HG02759 (cell line): ENCODE data around the gene MAG.

ENCODE experiments used
- ATAC-seq: cut with Tn5 transposase; IDR thresholded peaks from one replicate; pipeline ENCODE4 v1.9.1; 2021; ENCODE audit warnings: mild to moderate bottlenecking, moderate library complexity; ENCODE audit not compliant: unreplicated experiment

The MAG gene

GRCh38 chr19:35296644-35297514, 4.9 kb downstream of the MAG start:
- ATAC-seq = no peak

GRCh38 chr19:35297515-35297848, 5.5 kb downstream of the MAG start:
- ATAC-seq = no peak

GRCh38 chr19:35297922-35298321, 6.0 kb downstream of the MAG start:
- no peak for ATAC-seq

- no peak for ATAC-seq
Observed at GRCh38 chr19:35298561-35298972, 6.6 kb downstream of the MAG start.

GRCh38 chr19:35299523-35300338, 7.8 kb downstream of the MAG start:
- ATAC-seq = no peak

- no peak for ATAC-seq
Observed at GRCh38 chr19:35300339-35300649, 8.3 kb downstream of the MAG start.

- no peak for ATAC-seq
Observed at GRCh38 chr19:35301961-35302360, 10.0 kb downstream of the MAG start.

GRCh38 chr19:35302446-35302845, 10.5 kb downstream of the MAG start:
- no peak for ATAC-seq

GRCh38 chr19:35303357-35303915, 11.5 kb downstream of the MAG start:
- ATAC-seq = no peak

- no peak for ATAC-seq
Observed at GRCh38 chr19:35304036-35304435, 12.1 kb downstream of the MAG start.

GRCh38 chr19:35305181-35305580, 13.2 kb downstream of the MAG start:
- no peak for ATAC-seq

GRCh38 chr19:35306473-35307246, 14.7 kb downstream of the MAG start:
- no peak for ATAC-seq

GRCh38 chr19:35307931-35308330, 16.0 kb downstream of the MAG start:
- ATAC-seq = no peak

GRCh38 chr19:35308910-35309309, 16.9 kb downstream of the MAG start:
- no peak for ATAC-seq

- ATAC-seq = no peak
Observed at GRCh38 chr19:35309481-35310279, 17.7 kb downstream of the MAG start.

GRCh38 chr19:35310331-35310730, 18.4 kb downstream of the MAG start:
- ATAC-seq = no peak

GRCh38 chr19:35310811-35311465, 19.0 kb downstream of the MAG start:
- no peak for ATAC-seq

- ATAC-seq = no peak
Observed at GRCh38 chr19:35311901-35312665, 20.1 kb downstream of the MAG start.

GRCh38 chr19:35313587-35313986, 21.6 kb downstream of the MAG start:
- ATAC-seq = no peak
